GM21737 (cell line): ENCODE data around the gene TASP1.
"Not testable (repeated sequence)": the region's sequence is repeated elsewhere in the genome, so short reads cannot be mapped to it uniquely, and the experiment has no call there.

Experiments used
- ATAC-seq: cut with Tn5 transposase; IDR thresholded peaks from one replicate; pipeline ENCODE4 v1.9.1; 2021; ENCODE audit warnings: mild to moderate bottlenecking, moderate library complexity; ENCODE audit not compliant: unreplicated experiment

TASP1 gene

GRCh38 chr20:13650474-13650873 lies 11.7 kb upstream of the TASP1 start:
- no peak for ATAC-seq

- ATAC-seq = no peak
Measured at GRCh38 chr20:13648291-13649228, 9.8 kb upstream of the TASP1 start.

DNA sequence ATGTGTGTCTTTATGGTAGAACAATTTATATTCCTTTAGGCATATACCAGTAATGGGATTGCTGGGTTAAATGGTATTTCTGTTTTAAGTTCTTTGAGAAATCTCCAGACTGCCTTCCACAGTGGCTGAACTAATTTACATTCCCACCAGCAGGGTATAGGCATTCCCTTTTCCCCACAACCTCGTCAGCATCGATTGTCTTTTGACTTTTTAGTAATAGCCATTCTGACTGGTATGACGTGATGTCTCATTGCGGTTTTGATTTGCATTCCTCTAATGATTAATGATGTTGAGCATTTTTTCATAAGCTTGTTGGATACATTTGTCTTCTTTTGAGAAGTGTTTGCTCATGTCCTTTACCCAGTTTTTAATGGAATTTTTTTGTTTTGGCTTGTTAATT lies 5.3 kb upstream of the TASP1 start:
- ATAC-seq = no peak

GRCh38 chr20:13639150-13639497 lies 392 bp upstream of the TASP1 start:
- peak; percentile 11 for ATAC-seq

- no peak for ATAC-seq
Measured at GRCh38 chr20:13638162-13638495, 603 bp downstream of the TASP1 start.

GRCh38 chr20:13632431-13632830 lies 6.3 kb downstream of the TASP1 start:
- ATAC-seq = no peak

DNA sequence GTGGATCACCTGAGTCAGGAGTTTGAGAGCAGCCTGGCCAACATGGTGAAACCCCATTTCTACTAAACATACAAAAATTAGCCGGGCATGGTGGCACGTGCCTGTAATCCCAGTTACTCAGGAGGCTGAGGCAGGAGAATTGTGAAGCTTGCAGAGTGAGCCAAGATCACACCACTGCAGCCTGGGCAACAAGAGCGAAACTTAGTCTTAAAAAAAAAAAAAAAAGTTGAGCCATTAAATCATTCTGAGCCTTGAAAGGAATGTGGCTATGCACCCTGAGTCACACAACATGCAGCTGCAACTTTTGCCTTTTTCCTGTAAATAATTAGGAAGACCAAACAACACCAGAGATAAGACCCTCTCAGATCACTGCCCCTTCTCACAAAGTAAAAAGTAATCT lies 11.2 kb downstream of the TASP1 start:
- ATAC-seq = not testable (repeated sequence)

- ATAC-seq = no peak
Measured at GRCh38 chr20:13626724-13627123, 12.0 kb downstream of the TASP1 start.

- no peak for ATAC-seq
Measured at GRCh38 chr20:13625304-13625979, 13.3 kb downstream of the TASP1 start.

- ATAC-seq = not testable (repeated sequence)
Measured at GRCh38 chr20:13619415-13619814, 19.3 kb downstream of the TASP1 start.

DNA sequence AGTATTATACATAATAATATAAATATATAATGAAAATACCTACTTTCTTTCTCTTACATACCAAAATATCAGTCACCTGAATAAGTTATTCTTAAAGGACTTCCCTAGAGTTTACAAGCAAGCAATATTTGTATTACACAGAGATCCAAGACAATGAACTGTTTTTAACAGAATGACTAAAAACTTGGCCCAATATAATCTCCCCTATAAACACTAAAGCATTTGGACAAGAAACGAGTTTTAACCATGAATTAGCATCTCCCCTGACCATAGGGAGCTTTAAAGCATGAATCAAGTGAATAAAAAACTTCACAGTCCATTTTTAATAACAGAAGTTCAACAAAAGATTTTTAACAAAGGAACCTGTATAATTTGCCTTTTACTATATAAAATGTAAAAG lies 20.3 kb downstream of the TASP1 start:
- ATAC-seq = not testable (repeated sequence)

GRCh38 chr20:13617585-13617984 lies 21.1 kb downstream of the TASP1 start:
- not testable (repeated sequence) for ATAC-seq

DNA sequence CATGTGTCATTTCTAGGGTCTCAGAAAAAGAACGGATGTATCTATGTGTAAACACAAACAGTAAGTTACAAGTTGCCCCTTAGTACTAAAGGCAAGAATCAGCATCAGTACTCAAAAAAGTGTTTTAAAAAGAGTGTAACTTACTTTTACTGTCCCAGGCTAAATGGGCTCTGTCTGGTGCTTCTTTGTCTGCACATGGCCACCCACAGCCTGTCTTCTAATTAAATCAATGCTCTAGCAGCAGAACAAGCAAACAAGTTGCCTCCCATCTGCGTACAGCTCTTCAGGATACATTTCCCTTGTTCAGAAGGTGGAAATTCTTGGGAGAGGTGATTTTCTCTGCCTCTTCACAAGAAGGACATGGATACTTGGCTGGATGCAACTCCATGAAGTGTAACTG lies 22.0 kb downstream of the TASP1 start:
- ATAC-seq = not testable (repeated sequence)

DNA sequence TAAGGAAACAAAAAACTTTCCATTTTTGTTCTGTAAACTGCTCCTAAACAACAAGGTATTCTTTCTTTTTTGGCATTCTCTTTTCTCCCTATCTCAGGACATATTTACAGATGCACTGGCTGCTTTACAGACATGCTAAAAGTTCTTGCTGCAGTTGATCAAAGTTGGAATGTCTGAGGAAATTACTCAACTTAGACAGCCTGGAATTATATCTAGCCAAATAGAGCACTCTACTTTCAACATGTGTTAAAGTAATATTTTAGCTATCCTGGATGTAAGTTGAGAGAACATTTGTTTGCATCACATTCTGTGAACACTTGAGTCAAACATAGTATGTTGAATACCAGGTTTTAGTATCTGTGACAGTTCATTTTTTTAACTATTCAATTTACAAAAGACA lies 24.8 kb downstream of the TASP1 start:
- ATAC-seq = no peak

DNA sequence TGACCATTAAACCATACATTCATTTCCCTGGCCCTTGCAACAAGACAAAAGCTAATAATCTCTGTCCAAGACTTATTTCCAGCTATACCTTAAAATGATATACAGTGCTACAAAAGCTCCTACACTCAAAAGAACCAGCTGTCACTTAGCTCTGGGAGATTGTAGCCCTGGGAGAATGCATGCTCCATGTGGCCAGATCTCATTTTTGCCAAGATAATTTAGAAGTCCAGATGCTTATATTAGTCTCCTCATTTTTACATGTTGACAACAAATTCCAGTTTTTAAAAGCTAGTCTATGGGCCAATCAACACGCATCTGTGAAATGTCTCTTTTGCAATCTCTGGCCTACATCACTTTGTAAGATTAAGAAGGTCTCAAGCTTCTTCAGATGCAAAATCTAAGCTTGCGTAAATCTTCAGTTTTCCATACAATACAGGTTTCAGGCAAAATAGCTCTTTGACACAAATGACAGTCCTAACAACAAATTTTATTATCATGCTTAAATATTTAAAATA lies 27.1 kb downstream of the TASP1 start:
- ATAC-seq = no peak

GRCh38 chr20:13610184-13610583 lies 28.5 kb downstream of the TASP1 start:
- no peak for ATAC-seq

DNA sequence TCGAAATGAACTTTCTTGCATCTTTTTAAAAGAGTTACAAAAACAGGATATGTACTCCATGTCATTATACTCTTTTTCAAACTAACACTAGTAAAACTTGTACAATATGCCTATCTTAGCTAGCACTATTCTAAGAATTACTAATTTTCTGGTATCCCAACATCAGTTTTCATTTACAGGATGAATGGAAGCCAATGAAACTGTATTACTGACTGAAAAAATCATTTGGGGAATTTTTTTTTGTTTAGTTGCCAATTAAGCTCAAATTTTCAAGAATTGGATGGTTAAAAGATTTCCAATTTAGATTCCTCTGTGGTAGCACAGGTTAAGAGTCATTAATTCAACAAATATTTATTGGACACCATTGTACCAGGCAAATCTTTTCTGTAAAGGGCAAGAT lies 30.7 kb downstream of the TASP1 start:
- ATAC-seq = no peak

DNA sequence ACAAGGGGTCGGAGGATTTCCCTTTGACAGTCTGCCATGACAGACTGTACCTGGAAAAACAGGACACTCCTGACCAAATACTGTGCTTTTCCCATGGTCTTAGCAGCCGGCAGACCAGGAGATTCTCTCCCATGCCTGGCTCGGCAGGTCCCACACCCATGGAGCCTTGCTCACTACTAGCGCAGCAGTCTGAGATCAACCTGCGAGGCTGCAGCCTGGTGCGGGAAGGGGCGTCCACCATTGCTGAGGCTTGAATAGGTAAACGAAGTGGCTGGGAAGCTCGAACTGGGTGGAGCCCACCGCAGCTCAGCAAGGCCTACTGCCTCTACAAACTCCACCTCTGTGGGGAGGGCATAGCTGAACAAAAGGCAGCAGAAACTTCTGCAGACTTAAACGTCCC lies 45.3 kb downstream of the TASP1 start:
- ATAC-seq = not testable (repeated sequence)

DNA sequence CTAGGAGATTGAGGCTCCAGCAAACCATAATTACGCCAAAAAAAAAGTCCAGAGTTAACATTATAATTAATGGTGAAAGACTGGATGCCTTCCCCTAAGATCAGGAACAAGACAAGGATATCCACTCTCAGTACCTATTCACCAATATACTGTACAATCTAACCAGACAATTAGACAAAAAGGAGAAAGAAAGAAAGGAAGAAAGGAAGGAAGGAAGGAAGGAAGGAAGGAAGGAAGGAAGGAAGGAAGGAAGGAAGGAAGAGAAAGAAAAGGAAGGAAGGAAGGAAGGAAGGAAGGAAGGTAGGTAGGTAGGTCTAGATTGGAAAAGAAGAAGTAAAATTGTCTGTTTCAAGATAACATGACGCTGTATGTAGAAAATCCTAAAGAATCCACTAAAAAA lies 50.7 kb downstream of the TASP1 start:
- ATAC-seq = no peak

GRCh38 chr20:13587370-13587769 lies 51.4 kb downstream of the TASP1 start:
- no peak for ATAC-seq

- ATAC-seq = no peak
Measured at GRCh38 chr20:13586133-13586532, 52.6 kb downstream of the TASP1 start.

- ATAC-seq = no peak
Measured at GRCh38 chr20:13581451-13581850, 57.3 kb downstream of the TASP1 start.
